HG02981 (cell line): ENCODE results near the gene SORCS1.
"Not testable (repeated sequence)": the region's sequence is repeated elsewhere in the genome, so short reads cannot be mapped to it uniquely, and the experiment has no call there.

Source experiments
- ATAC-seq: cut with Tn5 transposase; IDR thresholded peaks from one replicate; pipeline ENCODE4 v1.9.1; 2021; ENCODE audit warnings: mild to moderate bottlenecking, moderate library complexity; ENCODE audit not compliant: unreplicated experiment

SORCS1 gene

DNA sequence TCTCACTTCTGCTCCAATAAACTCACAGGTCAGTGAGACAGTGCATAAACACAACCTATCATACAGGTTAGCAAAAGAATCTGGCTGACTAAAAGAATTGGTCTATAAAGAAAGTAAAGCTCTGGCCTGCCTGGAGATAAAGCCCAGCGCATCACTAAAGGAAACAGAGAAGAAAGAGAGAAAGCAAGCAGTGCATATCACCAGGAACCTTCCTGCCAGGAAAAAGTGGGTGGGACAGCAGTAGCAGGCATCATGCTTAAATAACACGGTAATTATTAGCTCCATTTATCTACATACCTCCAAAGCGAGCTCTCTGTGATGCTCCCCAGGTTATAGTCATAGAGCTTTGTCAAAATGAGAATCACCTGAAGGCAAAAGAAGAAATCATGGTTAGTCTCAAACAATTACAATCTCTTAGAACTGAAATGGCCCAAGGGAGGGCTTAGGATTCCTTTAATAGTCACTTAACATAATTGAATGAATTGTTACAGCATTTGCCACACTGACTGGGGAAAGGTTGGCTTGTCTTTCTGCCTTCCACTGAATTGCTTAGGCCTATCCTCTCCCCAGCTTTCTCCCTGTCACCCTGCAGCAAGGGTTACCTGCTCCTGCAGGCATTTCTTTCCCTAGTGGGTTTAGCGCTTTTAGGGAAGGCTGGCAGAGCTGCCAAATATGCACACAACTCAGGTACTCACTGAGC, 208.1 kb downstream of the SORCS1 start:
- ATAC-seq: no peak

- ATAC-seq: no peak
These were observed 209.4 kb downstream of the SORCS1 start for GRCh38 chr10:106955133-106955532.

DNA sequence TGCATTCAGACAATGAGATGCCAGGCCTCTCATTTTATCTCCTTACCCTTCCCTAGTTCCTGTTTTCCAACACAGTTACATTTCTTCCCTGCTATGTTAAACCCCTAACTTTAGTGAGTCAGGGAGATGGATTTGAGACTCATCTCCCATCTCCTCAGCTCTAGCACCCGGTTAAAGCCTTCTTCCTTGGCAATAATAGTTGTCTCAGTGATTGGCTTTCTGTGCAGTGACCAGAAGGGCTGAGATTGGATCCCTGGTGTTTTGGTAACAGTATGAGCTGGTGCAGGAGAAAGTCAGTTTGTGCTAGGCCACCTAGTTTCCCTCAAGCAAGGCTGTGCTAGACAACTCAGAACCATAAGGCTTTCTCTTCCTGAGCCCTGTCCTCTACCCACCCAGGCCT, 212.5 kb downstream of the SORCS1 start:
- ATAC-seq: no peak

GRCh38 chr10:106949680-106950478, 214.6 kb downstream of the SORCS1 start:
- ATAC-seq: no peak

- no peak for ATAC-seq
These were observed 216.9 kb downstream of the SORCS1 start for GRCh38 chr10:106947643-106948042.

- no peak for ATAC-seq
These were observed 222.4 kb downstream of the SORCS1 start for GRCh38 chr10:106942035-106942662.

DNA sequence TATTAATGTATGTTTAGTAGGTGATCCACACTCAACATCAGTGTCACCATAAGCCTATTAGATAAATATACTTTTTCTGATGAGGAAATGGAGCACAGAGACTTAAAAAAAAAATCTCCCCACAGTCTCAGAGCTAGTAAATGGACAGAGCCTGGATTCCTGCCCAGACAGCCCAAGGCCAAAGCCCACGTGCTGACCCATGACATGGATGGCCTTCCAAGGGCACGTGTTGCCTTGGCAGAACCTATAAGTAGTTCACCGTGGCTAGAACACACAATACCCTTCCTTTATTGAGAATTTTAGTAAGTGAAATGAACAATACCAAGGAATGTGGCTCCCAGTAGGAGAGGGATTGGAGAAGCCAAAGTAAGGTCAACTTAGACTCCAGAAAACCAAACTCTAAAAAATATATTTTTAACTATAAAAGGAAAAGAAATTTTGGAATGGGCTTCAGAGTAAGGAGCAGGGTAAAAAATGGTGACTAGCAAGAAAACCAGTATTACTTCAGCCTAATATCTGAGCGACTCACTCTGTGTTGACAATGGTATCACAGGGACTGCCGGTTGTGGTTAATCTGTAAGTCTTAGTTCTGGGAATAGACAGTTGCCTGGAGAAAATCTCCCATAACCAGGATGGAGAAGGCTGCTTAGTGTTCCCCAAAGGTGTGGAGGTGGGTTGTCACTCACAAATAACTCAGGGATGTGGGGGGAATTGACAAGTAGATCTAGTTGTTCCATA, 223.0 kb downstream of the SORCS1 start:
- ATAC-seq: no peak

DNA sequence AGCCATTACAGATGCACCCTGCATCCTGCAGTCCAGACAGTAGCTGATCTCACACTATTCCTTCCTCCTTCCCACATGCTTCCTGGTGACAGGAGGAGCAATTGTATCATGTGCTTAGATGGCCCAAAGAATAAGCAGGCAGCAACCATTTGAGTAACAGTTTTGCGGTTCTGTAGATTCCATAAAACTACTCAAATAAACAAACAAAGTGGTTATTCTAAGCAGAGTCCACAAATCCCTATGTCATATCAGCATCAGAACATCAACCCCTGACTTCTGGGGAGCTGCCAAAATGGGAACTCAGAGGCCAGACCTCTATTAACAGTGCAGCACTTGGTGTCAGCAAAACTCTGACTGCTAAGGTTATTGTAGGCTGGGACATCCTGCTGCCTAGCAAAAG, 226.0 kb downstream of the SORCS1 start:
- ATAC-seq: no peak

DNA sequence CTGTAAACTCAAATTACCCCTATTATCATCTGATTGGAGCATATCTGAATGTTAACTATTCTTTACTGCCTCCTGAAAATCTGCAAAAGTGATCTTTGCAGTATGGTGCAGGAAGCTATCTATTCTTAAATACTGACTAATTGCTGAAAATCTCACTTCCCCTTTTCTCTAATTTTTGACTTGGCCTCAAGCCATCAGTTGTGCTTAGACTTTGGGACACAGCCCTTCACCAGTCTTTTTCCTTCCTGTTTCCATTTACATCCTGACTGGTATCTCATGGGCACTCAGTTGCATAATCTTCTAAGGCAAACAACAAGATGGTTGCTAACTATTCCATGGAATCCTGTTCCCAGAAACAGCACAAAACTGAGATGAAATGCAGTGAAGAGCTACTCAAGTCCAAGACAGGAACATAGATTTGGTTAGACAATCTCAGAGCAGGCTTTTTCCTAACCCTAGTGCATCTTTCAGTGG, 228.5 kb downstream of the SORCS1 start:
- peak; percentile 50 for ATAC-seq

DNA sequence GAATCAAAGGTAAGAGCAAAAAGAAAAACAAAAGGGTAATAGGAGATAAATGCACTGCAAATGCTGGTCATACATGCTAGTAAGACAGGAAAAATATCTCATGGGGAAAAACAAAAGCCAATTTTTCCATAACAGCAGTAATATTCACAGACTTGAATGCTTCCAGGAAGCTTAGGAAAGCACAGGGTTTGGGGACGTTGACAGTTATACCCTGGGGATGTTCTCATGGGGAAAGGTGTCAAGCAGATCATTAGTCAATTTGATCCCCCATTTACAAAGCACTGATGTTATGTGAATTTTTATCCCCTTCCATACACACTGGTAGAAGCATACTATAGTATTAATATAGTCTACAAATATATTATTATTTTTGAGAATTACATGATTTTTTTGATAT, 232.7 kb downstream of the SORCS1 start:
- ATAC-seq: no peak

DNA sequence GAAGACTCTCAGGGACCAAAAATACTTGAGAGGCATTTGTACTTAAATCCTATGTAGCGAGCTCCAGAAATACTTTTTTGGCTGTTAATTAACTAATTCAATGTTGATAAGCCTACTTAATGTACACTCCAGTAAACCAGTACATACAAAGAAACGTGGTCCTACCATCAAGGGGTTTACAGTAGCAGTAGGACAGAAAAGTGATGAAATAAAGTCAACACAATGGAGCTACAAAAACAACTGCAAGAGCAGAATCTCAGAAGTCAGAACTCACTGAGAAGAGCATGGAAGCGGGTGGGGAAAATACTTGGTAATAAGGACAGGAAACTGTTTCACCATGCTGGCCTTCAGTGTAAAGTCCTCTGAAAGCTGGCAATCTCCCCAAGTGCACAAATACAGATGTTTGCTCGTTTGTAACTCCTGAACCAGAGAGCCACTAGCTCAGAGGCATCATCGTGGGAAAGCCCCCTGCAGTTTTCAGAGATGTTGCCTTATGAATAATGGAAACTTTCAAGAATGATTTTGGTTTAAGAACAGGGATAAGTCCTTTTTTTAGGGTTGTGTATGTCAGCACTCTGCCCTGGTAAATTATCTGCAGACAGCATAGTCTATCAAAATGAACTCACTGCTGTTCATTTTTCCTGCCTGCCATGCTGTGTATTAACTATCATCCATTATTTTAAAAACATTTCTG, 233.2 kb downstream of the SORCS1 start:
- ATAC-seq: peak; percentile 70

- ATAC-seq: no peak
These were observed 233.8 kb downstream of the SORCS1 start for GRCh38 chr10:106930751-106931150.

GRCh38 chr10:106929291-106929895, 235.1 kb downstream of the SORCS1 start:
- ATAC-seq: no peak

DNA sequence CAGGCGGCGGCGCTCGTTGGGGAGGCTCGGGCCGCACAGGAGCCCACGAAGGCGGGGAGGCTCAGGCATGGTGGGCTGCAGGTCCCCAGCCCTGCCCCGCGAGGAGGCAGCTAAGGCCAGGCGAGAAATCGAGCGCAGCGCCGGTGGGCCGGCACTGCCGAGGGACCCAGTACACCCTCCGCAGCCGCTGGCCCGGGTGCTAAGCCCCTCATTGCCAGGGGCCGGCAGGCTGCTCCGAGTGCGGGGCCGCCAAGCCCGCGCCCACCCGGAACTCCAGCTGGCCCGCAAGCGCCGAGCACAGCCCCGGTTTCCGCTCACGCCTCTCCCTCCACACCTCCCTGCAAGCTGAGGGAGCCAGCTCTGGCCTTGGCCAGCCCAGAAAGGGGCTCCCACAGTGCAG, 236.4 kb downstream of the SORCS1 start:
- not testable (repeated sequence) for ATAC-seq

DNA sequence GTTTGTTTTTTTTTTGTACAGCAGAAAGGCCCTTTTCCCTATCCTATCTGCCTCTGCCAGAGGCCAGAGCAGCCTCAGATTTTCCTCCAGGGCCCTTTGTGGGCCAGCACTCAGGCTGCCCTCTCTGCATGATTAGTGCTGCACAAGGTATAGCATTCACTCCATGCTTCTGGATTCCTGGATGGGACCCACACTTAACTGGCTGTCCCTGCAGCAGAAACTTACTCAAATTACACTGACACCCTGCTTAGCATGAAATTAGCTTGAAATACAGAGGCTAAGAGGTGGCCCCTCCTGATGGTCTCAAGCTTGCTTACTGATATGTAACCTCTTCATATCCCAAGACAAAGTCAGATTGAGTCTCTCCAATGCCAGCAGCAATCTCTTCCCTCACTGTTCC, 239.3 kb downstream of the SORCS1 start:
- ATAC-seq: no peak

DNA sequence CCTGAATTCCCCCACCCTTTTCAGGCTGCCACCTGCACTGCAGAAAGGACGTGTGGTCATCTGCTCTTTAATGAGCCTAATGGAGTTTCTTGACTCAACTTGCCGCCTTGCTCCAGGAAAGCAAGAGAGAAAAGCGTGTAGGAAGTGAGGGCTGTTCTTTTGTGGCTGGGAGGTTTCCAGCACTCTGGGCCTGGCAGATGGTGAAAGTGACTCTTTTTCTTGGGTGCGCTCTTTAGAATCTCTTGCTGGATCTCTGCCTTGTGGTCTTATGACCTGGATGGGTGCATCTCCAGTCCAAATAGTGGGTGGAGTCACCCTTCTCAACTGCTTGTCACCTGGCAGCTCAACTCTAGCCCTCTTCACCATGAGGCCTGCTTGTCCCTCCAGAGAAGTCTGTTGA, 244.0 kb downstream of the SORCS1 start:
- no peak for ATAC-seq

DNA sequence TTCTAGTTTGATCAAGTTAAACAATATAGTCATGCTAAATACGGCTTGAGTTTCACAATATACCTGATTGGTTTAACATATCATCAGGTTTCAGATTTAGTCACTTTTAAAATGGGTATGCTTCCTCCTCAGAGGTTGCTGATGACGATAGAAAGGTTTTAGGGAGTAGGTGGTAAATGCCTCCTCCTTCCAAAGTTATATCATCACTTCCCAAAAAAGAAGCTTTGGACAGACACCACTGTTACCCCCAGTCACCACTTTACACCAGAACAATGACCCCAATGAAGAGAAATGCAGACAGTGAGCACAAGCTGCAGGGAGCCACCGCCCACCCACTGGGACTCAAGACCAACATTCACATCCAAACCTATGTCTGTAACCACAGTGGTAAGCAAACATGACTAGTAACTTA, 244.6 kb downstream of the SORCS1 start:
- peak; percentile 66 for ATAC-seq

- ATAC-seq: no peak
These were observed 247.0 kb downstream of the SORCS1 start for GRCh38 chr10:106917452-106918055.

GRCh38 chr10:106914016-106914415, 250.5 kb downstream of the SORCS1 start:
- no peak for ATAC-seq

GRCh38 chr10:106913348-106913747, 251.2 kb downstream of the SORCS1 start:
- ATAC-seq: no peak
